HG03571 (cell line): ENCODE measurements around the gene ATP2C2.

Experiments
- ATAC-seq: cut with Tn5 transposase; IDR thresholded peaks from one replicate; pipeline ENCODE4 v1.9.1; 2021; ENCODE audit not compliant: unreplicated experiment

Gene ATP2C2

GRCh38 chr16:84362471-84362941, 5.8 kb upstream of the ATP2C2 start:
- no peak for ATAC-seq

GRCh38 chr16:84366208-84366607, 2.1 kb upstream of the ATP2C2 start:
- no peak for ATAC-seq

DNA sequence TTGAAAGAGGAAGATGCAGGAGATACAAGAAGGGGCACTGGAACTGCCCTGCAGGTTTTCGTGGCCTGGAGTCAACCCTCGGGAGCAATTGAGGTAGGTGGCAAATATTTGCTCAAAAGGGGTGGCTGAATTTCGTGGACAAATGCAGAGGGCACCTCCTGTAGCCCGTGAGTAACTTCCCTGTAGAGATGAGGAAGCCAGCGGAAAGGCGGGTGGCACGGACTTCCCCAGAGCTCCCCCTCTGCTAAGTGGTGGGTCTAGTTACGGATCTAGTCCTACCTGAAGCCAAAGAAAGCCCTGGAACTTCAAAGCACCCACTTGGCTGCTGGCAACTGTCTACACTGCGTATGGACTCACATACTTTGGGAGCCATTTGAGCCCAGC, 1.0 kb upstream of the ATP2C2 start:
- no peak for ATAC-seq

- ATAC-seq, result no peak
These were observed 509 bp upstream of the ATP2C2 start for GRCh38 chr16:84367750-84368307.

- no peak for ATAC-seq
These were observed 767 bp downstream of the ATP2C2 start for GRCh38 chr16:84369105-84369504.

DNA sequence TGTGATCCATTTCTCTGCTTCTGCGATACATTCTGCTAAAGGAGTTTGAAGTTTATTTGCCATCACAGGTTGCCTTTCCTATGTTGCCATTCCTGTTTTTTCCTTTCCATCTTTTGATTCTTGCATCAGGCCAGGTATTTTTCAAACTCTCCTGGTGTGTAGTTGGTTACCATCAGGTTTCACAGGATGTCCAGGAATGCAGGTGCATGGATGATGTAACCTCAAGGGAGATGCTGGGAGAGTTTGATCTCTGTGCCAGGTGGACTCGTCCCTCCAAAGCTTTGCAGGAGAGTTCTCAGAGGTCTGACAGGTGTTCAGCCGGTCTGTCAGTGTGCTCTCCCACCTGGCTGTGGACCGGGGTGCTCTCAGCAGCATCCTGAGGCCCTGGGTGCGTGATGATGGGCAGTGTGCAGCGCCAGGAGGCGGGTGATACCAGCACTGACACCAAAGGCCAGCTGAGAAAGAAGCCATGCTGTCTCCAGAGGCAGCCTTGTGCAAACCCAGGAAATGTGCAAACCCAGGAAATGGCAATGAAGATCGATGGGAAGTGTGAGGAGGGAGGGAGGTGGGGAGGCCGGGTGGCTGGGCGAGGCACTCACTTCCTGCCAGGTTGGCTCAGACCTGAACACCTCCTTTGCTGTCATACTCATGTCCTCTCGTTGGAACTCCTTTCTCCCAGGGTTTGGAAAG, 1.7 kb downstream of the ATP2C2 start:
- ATAC-seq, result no peak

DNA sequence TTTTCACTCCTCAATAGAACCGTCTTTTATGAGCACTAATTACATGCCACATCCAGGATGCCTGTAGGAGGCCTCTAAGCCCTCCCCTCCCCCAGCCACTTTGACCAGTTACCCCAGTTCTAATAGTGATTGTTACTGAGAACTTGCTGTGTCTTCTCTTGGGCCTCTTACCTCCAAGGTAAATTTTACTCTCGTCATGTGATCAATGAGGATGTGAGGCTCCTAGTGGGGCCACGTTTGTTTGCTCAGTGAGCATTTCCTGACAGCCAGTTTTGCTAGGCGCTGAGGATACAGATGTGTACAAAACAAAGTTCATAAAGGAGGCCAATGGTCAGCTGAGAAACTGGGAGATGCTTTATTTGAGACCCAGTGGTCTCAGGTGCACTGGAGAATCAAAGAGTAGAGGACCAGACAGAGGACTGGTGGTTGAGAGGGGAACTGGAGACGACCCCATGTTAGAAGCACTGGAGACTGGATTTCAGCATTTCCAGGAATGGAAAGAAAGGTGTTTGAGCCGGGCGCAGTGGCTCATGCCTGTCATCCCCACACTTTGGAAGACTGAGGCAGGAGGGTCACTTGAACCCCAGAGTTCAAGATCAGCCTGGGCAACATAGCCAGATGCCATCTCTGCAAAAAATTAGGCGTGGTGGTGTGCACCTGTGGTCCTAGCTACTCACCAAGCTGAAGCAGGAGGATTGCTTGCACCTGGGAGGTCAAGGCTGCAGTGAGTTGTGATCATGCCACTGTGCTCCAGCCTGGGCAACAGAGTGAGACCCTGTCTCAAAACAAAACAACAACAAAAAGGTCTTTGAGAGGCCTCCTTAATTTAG, 2.6 kb downstream of the ATP2C2 start:
- ATAC-seq, result no peak

- ATAC-seq, result no peak
These were observed 3.2 kb downstream of the ATP2C2 start for GRCh38 chr16:84371553-84371865.

GRCh38 chr16:84373907-84374489, 5.7 kb downstream of the ATP2C2 start:
- ATAC-seq, result no peak

GRCh38 chr16:84378099-84378498, 9.8 kb downstream of the ATP2C2 start:
- no peak for ATAC-seq

DNA sequence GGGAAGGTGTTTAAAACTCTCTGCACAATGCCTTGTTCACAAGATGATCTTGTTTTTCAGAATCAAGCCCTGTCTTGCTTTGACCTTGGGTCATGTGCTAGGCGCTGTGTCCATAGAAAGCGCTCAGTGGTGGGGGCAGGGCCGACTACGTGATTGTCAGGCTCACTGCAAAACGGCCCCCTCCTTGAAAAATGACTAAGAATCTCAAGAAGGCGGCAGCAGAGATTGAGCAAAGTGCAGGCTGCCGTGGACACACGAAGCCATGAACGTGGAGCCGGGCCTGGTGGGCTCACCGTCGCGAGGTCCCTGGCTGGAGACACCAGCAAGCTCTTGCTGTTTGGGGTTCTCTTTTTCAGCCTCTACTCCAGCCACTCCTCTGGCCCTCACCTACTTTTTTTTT, 10.2 kb downstream of the ATP2C2 start:
- no peak for ATAC-seq

DNA sequence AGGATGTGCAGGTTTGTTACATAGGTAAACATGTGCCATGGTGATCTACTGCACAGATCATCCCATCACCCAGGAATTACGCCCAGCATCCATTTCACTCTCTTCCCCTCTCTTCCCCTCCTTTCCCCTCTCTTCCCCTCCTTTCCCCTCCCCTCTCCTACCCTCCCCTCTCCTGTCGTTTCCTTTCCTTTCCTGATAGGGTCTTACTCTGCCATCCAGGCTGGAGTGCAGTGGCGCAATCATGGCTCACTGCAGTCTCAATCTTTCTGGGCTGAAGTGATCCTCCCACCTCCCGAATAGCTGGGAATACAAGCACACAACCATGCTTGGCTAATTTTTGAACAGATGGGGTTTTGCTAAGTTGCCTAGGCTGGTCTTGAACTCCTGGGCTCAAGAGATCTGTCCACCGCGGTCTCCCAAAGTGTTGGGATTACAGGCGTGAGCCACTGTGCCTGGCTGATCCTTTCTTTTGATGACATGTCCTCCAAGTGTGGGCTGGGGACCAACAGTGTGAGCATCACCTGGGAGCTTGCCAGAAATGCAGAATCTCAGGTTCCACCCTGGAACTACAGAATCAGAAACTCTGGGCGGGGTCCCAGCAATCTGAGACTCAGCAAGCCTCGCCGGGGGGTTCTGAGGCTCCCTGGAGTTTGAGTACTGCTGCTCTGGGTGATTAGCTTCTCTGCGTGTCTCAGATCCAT, 10.8 kb downstream of the ATP2C2 start:
- no peak for ATAC-seq

GRCh38 chr16:84379709-84380362, 11.5 kb downstream of the ATP2C2 start:
- no peak for ATAC-seq

GRCh38 chr16:84380405-84380804, 12.1 kb downstream of the ATP2C2 start:
- ATAC-seq, result no peak

DNA sequence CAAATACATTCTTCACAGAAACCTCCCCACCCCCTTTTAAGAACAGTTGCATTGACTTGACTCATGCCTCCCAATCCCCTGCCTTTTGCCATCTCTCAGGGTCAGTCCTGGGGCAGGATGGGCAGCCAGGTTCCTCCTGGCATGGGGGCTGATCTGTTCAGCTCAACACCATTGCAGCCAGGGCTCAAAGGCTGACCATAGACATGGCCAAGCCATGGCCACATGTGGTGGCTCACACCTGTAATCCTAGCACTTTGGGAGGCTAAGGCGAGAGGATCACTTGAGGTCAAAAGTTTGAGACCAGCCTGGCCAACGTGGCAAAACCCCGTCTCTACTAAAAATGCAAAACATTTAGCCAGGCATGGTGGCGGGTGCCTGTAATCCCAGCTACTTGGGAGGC, 14.1 kb downstream of the ATP2C2 start:
- ATAC-seq, result no peak

- no peak for ATAC-seq
These were observed 14.8 kb downstream of the ATP2C2 start for GRCh38 chr16:84383106-84383505.

GRCh38 chr16:84386047-84386446, 17.7 kb downstream of the ATP2C2 start:
- ATAC-seq, result no peak

DNA sequence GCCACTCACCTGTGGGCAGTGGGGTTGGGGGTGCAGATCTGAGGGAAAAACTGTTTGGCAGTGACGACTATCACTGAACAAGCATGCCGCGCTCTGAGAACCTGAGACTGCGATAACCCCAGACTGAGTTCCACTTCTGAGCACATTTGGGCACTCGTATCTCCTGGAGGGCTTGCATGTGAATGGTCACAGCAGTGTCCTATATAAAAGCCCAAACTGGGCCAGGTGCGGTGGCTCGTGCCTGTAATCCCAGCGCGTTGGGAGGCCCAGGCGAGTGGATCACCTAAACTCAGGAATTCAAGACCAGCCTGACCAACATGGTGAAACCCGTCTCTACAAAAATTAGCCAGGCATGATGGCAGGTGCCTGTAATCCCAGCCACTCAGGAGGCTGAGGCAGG, 18.7 kb downstream of the ATP2C2 start:
- ATAC-seq, result no peak

DNA sequence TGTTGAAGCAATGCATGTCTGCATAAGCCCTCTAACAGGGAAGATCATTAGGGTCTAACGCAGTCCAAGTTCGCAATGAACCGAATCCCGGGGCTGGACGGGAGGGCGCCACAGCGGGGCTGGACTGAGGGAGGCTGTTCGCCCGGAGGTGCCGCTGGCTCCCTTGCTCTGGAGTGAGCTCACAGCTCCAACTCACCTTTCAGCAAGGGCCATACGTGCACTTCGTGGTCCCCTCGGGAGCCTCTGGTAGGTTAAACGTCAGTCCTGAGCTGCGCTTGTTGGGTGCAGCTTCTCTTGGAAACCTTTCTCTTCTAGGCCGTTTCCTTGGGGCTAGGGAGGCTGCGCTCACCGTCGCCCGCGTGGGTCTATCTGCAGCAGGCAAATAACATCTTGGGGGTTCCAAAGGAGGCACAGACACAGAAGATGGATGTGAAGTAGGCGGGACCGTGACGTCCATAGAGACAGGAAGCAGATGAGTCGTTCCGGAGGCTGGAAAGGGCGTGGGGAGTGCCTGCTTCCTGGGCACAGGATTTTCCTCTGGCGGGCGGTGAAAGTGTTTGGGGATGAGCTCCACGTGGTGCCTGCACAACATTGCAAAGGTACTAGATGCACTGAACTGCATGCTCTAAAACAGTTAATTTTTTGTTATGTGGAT, 21.9 kb downstream of the ATP2C2 start:
- ATAC-seq, result no peak
